Peyer's patch (tissue), 4 donors: Measurements from ENCODE around the gene NDUFA13.

Source experiments
- POLR2A ChIP-seq, 2 donors: fragments of 450-650 bp; IDR thresholded peaks; one replicate each; pipeline ENCODE4 v1.5.1; 2017; ENCODE audit warnings: antibody characterized with exemption in 2 of 2, mild to moderate bottlenecking in 2 of 2, moderate library complexity in 2 of 2
- TF ChIP-seq, protein P1 (sequence below), 6 experiments: fragments of 450-650 bp in 4 of 6; fragments of 200-600 bp in 2 of 6; sonication (generic) in 1 of 6; IDR thresholded peaks; one replicate each; pipeline ENCODE4 v1.5.1; 2017 to 2019; ENCODE audit warnings: antibody characterized with exemption in 6 of 6, mild to moderate bottlenecking in 3 of 6, moderate library complexity in 1 of 6

DNA sequence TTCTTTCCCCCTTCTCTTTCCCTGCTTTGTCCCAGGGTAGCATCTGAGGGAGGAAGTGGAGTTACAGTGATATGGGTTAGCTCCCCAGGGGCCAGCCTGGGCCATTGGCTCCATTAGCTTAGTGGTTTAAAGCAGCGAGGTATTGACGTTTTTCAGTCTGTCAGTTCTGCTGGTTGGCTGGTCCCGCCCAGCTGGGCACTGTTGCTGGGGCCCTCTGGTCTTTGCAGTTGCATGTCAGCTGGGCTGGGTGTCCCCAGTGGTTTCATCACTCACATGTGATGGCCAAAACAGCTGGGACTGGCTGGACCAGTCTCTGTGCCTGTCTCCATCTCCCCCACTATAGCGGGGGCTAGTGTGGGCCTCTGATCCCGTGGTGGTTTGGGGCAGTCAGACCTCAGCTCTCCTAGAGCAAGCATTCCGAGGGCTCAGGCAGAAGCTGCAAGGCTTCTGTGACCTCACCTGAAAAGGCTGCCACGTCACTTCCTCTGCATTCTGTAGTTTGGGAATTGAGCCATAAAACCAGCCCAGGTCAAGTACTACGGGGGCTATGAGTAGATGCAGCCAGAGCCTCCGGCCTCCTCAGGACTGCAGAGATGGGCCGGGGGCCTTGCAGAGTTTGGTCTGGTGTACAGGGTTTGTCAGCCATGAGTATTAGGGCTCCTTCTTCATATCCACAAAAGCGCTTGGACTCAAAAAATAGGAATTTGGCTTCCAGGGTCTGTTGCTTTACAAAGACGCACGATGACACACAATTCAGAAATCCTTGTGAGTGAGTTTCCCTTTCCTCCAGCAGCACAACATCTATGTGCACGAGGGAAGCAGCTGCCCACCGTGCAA lies 30.6 kb upstream of the NDUFA13 start:
- TF ChIP-seq, protein P1, sequence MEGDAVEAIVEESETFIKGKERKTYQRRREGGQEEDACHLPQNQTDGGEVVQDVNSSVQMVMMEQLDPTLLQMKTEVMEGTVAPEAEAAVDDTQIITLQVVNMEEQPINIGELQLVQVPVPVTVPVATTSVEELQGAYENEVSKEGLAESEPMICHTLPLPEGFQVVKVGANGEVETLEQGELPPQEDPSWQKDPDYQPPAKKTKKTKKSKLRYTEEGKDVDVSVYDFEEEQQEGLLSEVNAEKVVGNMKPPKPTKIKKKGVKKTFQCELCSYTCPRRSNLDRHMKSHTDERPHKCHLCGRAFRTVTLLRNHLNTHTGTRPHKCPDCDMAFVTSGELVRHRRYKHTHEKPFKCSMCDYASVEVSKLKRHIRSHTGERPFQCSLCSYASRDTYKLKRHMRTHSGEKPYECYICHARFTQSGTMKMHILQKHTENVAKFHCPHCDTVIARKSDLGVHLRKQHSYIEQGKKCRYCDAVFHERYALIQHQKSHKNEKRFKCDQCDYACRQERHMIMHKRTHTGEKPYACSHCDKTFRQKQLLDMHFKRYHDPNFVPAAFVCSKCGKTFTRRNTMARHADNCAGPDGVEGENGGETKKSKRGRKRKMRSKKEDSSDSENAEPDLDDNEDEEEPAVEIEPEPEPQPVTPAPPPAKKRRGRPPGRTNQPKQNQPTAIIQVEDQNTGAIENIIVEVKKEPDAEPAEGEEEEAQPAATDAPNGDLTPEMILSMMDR (IDR thresholded peaks at IDR 0.05) = no peak
- no peak for TF ChIP-seq POLR2A (IDR thresholded peaks at IDR 0.05)
